KMS-11 (cell line): Measurements from ENCODE around the gene C4orf50.

ENCODE experiments used
- H2AFZ ChIP-seq: fragments of 200-600 bp; sonication (generic); 2 replicates; pipeline ENCODE4 v1.6.1; 2016; ENCODE audit warnings: antibody characterized with exemption, mixed run types, low read depth
- H3K27ac ChIP-seq: fragments of 200-600 bp; sonication (generic); 2 replicates; pipeline ENCODE4 v1.6.1; 2016; ENCODE audit warnings: mild to moderate bottlenecking, mixed run types
- H3K27me3 ChIP-seq: fragments of 200-600 bp; sonication (generic); 2 replicates; pipeline ENCODE4 v1.6.1; 2017; ENCODE audit warnings: mild to moderate bottlenecking, low read depth, mixed run types, moderate library complexity; ENCODE audit not compliant: insufficient read depth
- H3K36me3 ChIP-seq: fragments of 200-600 bp; sonication (generic); 2 replicates; pipeline ENCODE4 v1.6.1; 2017; ENCODE audit warnings: mild to moderate bottlenecking, mixed run types; ENCODE audit not compliant: insufficient read depth
- H3K4me1 ChIP-seq: fragments of 200-600 bp; sonication (generic); 2 replicates; pipeline ENCODE4 v1.6.1; 2016; ENCODE audit warnings: mild to moderate bottlenecking, low read depth, mixed run types; ENCODE audit not compliant: poor library complexity, severe bottlenecking
- H3K4me2 ChIP-seq: fragments of 200-600 bp; sonication (generic); 2 replicates; pipeline ENCODE4 v1.7.0; 2016; ENCODE audit warnings: mild to moderate bottlenecking, mixed run types
- H3K4me3 ChIP-seq: fragments of 200-600 bp; sonication (generic); IDR thresholded peaks from 2 replicates; pipeline ENCODE4 v1.6.1; 2017; ENCODE audit warnings: low read depth, low read length, mixed read lengths; ENCODE audit not compliant: insufficient read depth
- H3K79me2 ChIP-seq: fragments of 200-600 bp; sonication (generic); 2 replicates; pipeline ENCODE4 v1.6.1; 2016; ENCODE audit warnings: low read depth, mixed run types; ENCODE audit not compliant: insufficient read depth
- H3K9ac ChIP-seq: fragments of 200-600 bp; sonication (generic); 2 replicates; pipeline ENCODE4 v1.6.1; 2016; ENCODE audit warnings: mild to moderate bottlenecking, mixed run types
- H4K20me1 ChIP-seq: fragments of 200-600 bp; sonication (generic); 2 replicates; pipeline ENCODE4 v1.6.1; 2016; ENCODE audit warnings: mild to moderate bottlenecking, mixed run types; ENCODE audit not compliant: insufficient read depth
- TF ChIP-seq, protein P1 (sequence below): fragments of 200-600 bp; sonication (generic); conservative IDR thresholded peaks from 2 replicates; pipeline ENCODE4 v1.6.1; 2017; ENCODE audit warnings: low read depth, mild to moderate bottlenecking, antibody characterized with exemption, low read length, moderate library complexity, mixed read lengths

C4orf50 gene

DNA sequence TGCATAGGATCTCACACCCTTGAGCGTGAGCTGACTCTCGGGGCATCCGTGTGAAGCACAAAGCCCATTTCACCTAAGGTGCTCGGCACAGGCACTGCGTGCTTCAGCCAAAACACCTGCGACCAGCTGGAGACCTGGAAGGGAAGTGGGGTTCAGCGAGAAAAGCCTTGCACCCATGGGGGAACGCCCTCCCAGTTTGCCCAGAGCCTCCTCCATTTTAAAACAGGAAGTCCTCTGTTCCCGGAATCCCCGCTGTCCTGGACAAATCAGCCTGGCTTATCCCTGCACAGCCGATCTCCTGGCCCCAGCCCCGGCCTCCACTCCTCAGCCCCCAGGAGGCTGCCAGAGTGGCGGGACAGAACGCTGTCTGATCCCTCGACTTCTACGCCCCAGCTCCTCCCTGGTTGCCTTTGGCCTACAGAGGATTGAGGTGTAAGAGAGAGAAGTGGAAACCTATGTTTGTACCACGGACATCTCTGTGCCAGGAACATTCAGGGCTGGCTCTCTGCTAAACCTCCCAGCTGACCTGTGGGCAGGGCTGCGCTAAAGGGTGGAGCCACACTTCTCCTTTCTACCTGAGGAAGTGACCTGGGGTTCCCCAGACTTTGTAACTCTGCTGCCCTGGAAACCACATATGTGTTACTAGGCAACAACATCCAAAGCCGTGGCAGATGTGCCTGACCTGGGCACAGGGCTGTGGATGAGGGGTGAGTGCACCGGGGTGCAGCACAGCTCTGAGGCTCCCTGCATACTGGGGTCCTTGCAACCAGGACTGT is 3.8 kb upstream of the C4orf50 start:
- Histone ChIP-seq H3K9ac (no peak overlapping the region), H3K79me2 (no peaks in the 10 kb centered on the region), H3K27me3 (no peaks in the 10 kb centered on the region; the same call in 1 of the 2 replicates), H3K36me3 (no peaks in the 10 kb centered on the region), H2AFZ (no peak overlapping the region), H4K20me1 (no peaks in the 10 kb centered on the region), H3K27ac (no peak overlapping the region), H3K4me1 (no peaks in the 10 kb centered on the region), H3K4me3 (no peak overlapping the region), H3K4me2 (no peak overlapping the region)
- TF ChIP-seq, protein P1, sequence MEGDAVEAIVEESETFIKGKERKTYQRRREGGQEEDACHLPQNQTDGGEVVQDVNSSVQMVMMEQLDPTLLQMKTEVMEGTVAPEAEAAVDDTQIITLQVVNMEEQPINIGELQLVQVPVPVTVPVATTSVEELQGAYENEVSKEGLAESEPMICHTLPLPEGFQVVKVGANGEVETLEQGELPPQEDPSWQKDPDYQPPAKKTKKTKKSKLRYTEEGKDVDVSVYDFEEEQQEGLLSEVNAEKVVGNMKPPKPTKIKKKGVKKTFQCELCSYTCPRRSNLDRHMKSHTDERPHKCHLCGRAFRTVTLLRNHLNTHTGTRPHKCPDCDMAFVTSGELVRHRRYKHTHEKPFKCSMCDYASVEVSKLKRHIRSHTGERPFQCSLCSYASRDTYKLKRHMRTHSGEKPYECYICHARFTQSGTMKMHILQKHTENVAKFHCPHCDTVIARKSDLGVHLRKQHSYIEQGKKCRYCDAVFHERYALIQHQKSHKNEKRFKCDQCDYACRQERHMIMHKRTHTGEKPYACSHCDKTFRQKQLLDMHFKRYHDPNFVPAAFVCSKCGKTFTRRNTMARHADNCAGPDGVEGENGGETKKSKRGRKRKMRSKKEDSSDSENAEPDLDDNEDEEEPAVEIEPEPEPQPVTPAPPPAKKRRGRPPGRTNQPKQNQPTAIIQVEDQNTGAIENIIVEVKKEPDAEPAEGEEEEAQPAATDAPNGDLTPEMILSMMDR = no peak

DNA sequence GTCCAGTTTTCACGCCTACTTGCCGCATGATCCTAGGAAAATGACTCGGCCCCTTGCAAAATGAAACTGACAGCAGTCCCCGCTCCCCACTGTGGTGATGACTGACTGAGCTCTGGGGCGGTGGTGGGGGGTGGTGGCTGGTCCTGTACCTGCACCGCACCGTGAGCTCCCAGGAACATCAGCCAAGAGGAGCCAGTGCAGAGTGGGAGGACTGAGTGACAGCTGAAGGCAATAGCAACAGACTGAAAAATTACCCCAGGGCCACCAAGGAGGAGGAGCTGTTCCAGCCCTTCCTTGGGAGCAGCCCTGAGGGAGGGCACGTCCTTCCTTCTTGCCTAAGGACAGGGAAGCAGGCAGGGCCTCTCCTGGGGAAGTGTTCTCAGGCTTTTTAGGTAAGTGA is 2.4 kb upstream of the C4orf50 start:
- Histone ChIP-seq H3K4me3 (no peak overlapping the region), H3K27me3 (no peaks in the 10 kb centered on the region; the same call in 1 of the 2 replicates), H3K27ac (no peak overlapping the region), H3K79me2 (no peaks in the 10 kb centered on the region), H3K36me3 (no peaks in the 10 kb centered on the region), H3K4me2 (no peak overlapping the region), H4K20me1 (no peaks in the 10 kb centered on the region), H3K9ac (no peak overlapping the region), H3K4me1 (no peaks in the 10 kb centered on the region), H2AFZ (no peak overlapping the region)
- TF ChIP-seq, protein P1 = no peak

DNA sequence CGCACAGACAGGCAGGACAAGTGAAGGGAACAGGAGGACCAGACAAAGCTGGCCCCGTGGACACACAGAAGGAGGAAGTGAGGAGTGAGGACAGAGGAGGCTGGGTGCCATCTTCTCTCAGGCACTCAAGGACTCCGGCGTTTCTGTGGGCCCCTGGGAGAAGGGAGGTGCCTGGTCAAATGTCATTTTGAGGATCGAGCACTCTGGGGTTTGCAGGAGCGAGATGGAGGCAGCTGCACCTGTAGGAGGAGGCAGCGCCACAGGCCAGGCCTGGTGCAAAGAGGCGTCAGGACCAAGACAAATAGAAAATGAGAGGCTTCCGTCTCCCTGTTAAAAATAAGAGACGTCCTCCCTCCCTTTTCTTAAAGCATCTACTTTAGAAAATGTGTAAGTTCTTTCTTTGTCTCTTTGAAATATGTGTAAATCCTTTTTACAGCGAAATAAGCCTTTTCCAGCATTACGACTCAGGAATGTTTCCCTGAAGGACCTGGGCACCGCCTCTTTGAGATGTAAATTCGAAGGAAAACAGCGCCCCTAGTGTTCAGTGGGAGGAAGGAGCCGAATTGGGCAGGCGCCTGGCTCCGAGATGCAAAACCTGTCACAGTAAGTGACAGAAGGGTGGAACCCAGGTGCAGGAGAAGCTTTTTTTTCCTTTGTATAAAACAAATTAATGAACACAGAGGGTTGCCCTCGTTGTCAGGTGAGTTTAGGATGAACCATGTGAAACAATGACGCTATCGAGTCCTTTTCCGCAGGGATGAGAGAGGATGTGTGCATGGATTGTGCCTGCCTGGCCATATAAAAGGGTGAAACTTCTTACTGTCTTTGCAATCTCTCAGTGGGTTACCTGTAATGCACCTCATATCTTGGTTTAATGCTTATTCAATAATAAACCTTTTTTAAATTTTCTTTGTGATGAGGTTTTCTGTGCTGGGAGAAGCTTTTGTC is 1.4 kb upstream of the C4orf50 start:
- Histone ChIP-seq H3K4me2 (no peak overlapping the region), H3K27ac (no peak overlapping the region), H3K27me3 (no peaks in the 10 kb centered on the region; the same call in 1 of the 2 replicates), H3K4me1 (no peaks in the 10 kb centered on the region), H4K20me1 (no peaks in the 10 kb centered on the region), H2AFZ (no peak overlapping the region), H3K9ac (no peak overlapping the region), H3K36me3 (no peaks in the 10 kb centered on the region), H3K4me3 (no peak overlapping the region), H3K79me2 (no peaks in the 10 kb centered on the region)
- TF ChIP-seq, protein P1 = peak; percentile 85

DNA sequence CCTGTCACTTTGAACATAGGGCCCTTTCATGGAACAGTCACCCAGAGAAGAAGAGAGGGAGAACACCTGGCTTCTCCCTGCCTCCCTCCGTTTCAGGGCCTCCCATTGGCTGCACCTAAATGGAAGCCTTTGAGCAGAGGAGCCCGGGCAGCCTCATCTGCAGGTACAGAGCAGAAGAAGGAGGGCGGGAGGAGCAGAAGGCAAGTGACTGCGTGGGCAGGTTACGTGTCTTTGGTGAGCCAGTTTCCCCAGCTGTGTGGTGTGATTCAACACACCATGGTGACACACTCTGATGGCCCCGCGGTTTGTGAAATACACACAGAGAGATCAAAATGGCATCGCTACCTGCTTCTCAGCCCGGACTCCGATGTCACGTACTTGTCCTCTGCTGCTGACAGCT is 431 bp downstream of the C4orf50 start:
- no peaks in the 10 kb centered on the region for H3K79me2 ChIP-seq
- no peak overlapping the region for H3K9ac ChIP-seq
- no peaks in the 10 kb centered on the region for H3K36me3 ChIP-seq
- no peak overlapping the region for H2AFZ ChIP-seq
- H3K27ac ChIP-seq = no peak overlapping the region
- no peaks in the 10 kb centered on the region for H4K20me1 ChIP-seq
- no peak overlapping the region for H3K4me2 ChIP-seq
- H3K4me3 ChIP-seq = no peak overlapping the region
- no peaks in the 10 kb centered on the region for H3K4me1 ChIP-seq
- TF ChIP-seq, protein P1 = no peak
- H3K27me3 ChIP-seq = no peaks in the 10 kb centered on the region; the same call in 1 of the 2 replicates
